HEK293T (cell line): ENCODE results near the gene PDIA5.

Experiments used
- CTCF ChIA-PET: fragments of 350-600 bp; formaldehyde crosslinking; extraction: SDS; loops from one replicate; lab custom pipeline; 2021; ENCODE audit warnings: antibody characterized with exemption, inconsistent platforms; lab: Yijun Ruan, JAX
- POLR2A ChIA-PET: fragments of 350-600 bp; formaldehyde crosslinking; extraction: SDS; loops from one replicate; lab custom pipeline; 2020; ENCODE audit warnings: antibody characterized with exemption, inconsistent platforms; lab: Yijun Ruan, JAX
- DNase-seq: peaks from one replicate; pipeline ENCODE4 v3.0.0; 2012; ENCODE audit warnings: mixed read lengths; ENCODE audit errors: extremely low spot score
- ARNT ChIP-seq: fragments of 450-650 bp; IDR thresholded peaks from 2 replicates; pipeline ENCODE4 v1.6.1; 2017; ENCODE audit warnings: mild to moderate bottlenecking
- BHLHE40 ChIP-seq: fragments of 450-650 bp; IDR thresholded peaks from 2 replicates; pipeline ENCODE4 v1.6.1; 2016; ENCODE audit warnings: mild to moderate bottlenecking, moderate library complexity, borderline replicate concordance
- CTBP1 ChIP-seq: fragments of 450-650 bp; IDR thresholded peaks from 2 replicates; pipeline ENCODE4 v1.6.1; 2016; ENCODE audit warnings: borderline replicate concordance
- ELF4 ChIP-seq: fragments of 450-650 bp; IDR thresholded peaks from 2 replicates; pipeline ENCODE4 v1.6.1; 2017; ENCODE audit warnings: antibody characterized with exemption
- FOXA1 ChIP-seq: fragments of 450-650 bp; IDR thresholded peaks from 2 replicates; pipeline ENCODE4 v1.6.1; 2016; ENCODE audit warnings: mild to moderate bottlenecking
- FOXK2 ChIP-seq: fragments of 450-650 bp; IDR thresholded peaks from 2 replicates; pipeline ENCODE4 v1.6.1; 2016; ENCODE audit warnings: mild to moderate bottlenecking
- FOXM1 ChIP-seq: fragments of 450-650 bp; IDR thresholded peaks from 2 replicates; pipeline ENCODE4 v1.6.1; 2017; ENCODE audit warnings: mild to moderate bottlenecking, borderline replicate concordance
- HDGF ChIP-seq: fragments of 450-650 bp; IDR thresholded peaks from 2 replicates; pipeline ENCODE4 v1.6.1; 2017; ENCODE audit warnings: antibody characterized with exemption, borderline replicate concordance
- L3MBTL2 ChIP-seq: fragments of 450-650 bp; conservative IDR thresholded peaks from 2 replicates; pipeline ENCODE4 v1.6.1; 2016; ENCODE audit warnings: mild to moderate bottlenecking
- LEF1 ChIP-seq: fragments of 450-650 bp; IDR thresholded peaks from 2 replicates; pipeline ENCODE4 v1.6.1; 2017; ENCODE audit warnings: mild to moderate bottlenecking, borderline replicate concordance
- NFRKB ChIP-seq: fragments of 450-650 bp; IDR thresholded peaks from 2 replicates; pipeline ENCODE4 v1.6.1; 2016; ENCODE audit warnings: mild to moderate bottlenecking, moderate library complexity
- SP1 ChIP-seq: fragments of 450-650 bp; IDR thresholded peaks from 2 replicates; pipeline ENCODE4 v1.6.1; 2017
- SUZ12 ChIP-seq: fragments of 450-650 bp; IDR thresholded peaks from 2 replicates; pipeline ENCODE4 v1.6.1; 2016; ENCODE audit warnings: mild to moderate bottlenecking
- TARDBP ChIP-seq: fragments of 450-650 bp; IDR thresholded peaks from 2 replicates; pipeline ENCODE4 v1.6.1; 2016
- ZNF384 ChIP-seq: fragments of 450-650 bp; IDR thresholded peaks from 2 replicates; pipeline ENCODE4 v1.6.1; 2016
- TF ChIP-seq, protein P1 (sequence below): fragments of 450-650 bp; IDR thresholded peaks from 2 replicates; pipeline ENCODE4 v1.6.1; 2016

The PDIA5 gene

GRCh38 chr3:123139522-123139921 is 72.7 kb downstream of the PDIA5 start:
- ChIA-PET POLR2A (no interaction called here), CTCF (no interaction called here)
- no peak for TF ChIP-seq SP1
- no peak for TF ChIP-seq FOXK2
- TF ChIP-seq, protein P1, sequence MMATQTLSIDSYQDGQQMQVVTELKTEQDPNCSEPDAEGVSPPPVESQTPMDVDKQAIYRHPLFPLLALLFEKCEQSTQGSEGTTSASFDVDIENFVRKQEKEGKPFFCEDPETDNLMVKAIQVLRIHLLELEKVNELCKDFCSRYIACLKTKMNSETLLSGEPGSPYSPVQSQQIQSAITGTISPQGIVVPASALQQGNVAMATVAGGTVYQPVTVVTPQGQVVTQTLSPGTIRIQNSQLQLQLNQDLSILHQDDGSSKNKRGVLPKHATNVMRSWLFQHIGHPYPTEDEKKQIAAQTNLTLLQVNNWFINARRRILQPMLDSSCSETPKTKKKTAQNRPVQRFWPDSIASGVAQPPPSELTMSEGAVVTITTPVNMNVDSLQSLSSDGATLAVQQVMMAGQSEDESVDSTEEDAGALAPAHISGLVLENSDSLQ: no peak
- no peak for TF ChIP-seq FOXA1
- TF ChIP-seq ARNT: no peak
- TF ChIP-seq BHLHE40: no peak
- TF ChIP-seq NFRKB: no peak
- TF ChIP-seq SUZ12: no peak
- no peak for TF ChIP-seq LEF1
- no peak for TF ChIP-seq HDGF
- DNase-seq: no peak

DNA sequence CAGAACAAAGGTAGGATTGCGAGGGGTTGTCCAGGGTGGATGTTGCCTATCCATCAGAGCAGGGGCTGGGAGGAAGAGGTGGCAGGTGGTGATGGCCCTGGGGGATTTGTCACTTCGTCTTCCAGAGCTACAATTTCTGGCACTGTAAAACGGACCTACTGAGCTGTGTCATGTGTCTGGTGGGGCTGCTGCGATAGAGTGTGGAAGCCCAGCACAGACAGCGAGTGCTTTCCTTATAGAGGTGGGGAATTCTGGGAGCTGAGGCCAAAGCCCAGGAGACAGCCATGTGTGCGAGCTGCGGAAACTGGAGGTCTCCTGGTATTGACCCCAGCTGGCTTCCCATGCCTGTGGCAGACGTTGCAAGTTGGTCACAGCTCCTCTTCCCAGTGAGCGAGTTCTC is 73.7 kb downstream of the PDIA5 start:
- ChIA-PET CTCF (no interaction called here), POLR2A (no interaction called here)
- no peak for DNase-seq
- TF ChIP-seq CTBP1 (no peak), SUZ12 (no peak), HDGF (no peak), L3MBTL2 (no peak)

DNA sequence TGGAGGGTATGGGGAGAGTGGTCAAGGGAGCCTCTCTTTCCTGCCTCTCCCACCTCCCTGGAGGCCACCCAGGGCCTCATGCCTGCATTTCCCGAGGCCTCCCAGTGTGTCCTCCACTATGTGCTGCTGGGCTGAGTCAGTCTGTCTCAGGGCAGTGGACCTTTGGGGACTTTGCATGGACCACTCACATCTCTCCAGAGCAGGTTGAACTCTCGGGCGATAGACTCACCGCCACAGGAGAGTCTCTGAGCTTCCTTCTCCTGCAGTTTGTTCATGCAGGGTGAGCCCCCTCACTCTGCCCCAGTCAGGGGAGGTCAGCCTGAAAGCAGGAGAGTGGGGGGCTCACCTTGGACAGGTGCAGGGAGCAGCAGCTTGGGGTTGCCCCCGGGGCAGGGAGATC is 74.5 kb downstream of the PDIA5 start:
- CTCF ChIA-PET: no interaction called here
- POLR2A ChIA-PET: no interaction called here
- no peak for DNase-seq
- TF ChIP-seq ELF4 (no peak), HDGF (no peak), ZNF384 (no peak), FOXM1 (no peak), SP1 (no peak), TARDBP (no peak), NFRKB (no peak), FOXK2 (no peak), FOXA1 (no peak), SUZ12 (no peak), LEF1 (no peak), BHLHE40 (no peak), CTBP1 (no peak)
- TF ChIP-seq, protein P1: no peak

- TF ChIP-seq FOXA1: no peak
- TF ChIP-seq, protein P1: peak; percentile 42; the same call in 1 of the 2 replicates
- POLR2A ChIA-PET: no interaction called here
- DNase-seq: peak; percentile 32
- CTCF ChIA-PET: no interaction called here
These were observed 77.0 kb downstream of the PDIA5 start for GRCh38 chr3:123143669-123144411.

DNA sequence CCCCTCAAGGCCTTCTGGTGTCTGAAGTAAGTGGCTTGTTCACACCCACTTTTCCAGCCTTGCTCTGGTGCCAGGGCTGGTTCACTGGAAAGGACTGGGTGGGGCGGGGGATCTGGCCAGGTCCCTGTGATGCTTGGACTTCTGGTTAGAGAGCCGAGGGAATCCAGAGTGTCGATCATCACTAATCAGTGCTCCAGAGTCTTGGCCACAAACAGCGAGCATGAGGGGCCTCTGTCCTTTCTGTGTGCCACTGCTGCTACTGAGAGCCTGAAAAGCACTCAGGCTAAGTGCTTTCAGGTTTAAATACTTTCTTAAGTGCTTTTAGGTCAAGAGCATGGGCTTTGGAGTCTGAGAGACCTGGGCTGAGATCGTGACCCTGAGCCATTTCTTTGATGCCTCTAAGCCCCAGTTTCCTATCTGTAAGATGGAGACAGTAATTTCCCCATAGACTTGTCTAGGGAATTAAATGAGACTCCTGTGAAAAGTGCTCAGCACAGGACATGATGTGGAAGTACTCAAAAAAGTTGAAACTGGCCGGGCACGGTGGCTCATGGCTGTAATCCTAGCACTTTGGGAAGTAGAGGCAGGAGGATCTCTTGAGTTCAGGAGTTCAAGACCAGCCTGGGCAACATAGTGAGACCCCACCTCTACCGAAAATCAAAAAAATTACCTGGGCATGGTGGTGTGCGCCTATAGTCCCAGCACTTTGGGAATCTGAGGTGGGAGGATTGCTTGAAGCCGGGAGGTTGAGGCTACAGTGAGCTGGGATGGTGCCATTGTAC is 81.1 kb downstream of the PDIA5 start:
- CTCF ChIA-PET: no interaction called here
- no peak for DNase-seq
- TF ChIP-seq SP1 (no peak), HDGF (no peak), BHLHE40 (no peak), CTBP1 (no peak), NFRKB (no peak), TARDBP (no peak), FOXA1 (no peak), SUZ12 (no peak), FOXK2 (no peak), LEF1 (no peak), FOXM1 (no peak), ZNF384 (no peak)
- TF ChIP-seq, protein P1: no peak
- POLR2A ChIA-PET: no interaction called here

- TF ChIP-seq BHLHE40 (no peak), SP1 (no peak), NFRKB (no peak), TARDBP (no peak), ZNF384 (no peak), SUZ12 (no peak), FOXM1 (no peak), LEF1 (no peak), ARNT (no peak), CTBP1 (no peak), L3MBTL2 (no peak)
- ChIA-PET POLR2A (no interaction called here), CTCF (no interaction called here)
- no peak for DNase-seq
These were observed 81.9 kb downstream of the PDIA5 start for GRCh38 chr3:123148772-123149171.
